H1 (cell line): ENCODE results near the gene CNIH3. TPM values are rescaled to one million over a fixed set of nuclear protein-coding genes. Genes with fewer than 3 reads are reported as not detected.

ENCODE experiments used
- CTCF ChIA-PET: fragments of 300-600 bp; sonication (Branson Sonifier 250); formaldehyde crosslinking; loops from one replicate; lab custom pipeline; 2021; ENCODE audit not compliant: partially characterized antibody; lab: Charles Lee
- POLR2A ChIA-PET: fragments of 300-600 bp; sonication (Branson Sonifier 250); formaldehyde crosslinking; loops from one replicate; lab custom pipeline; 2021; ENCODE audit warnings: inconsistent platforms; ENCODE audit not compliant: partially characterized antibody; lab: Charles Lee
- DNase-seq, 2 experiments: peaks; one replicate each; pipeline versions ENCODE4 v3.0.0 to v3.0.0-alpha.2; 2010 to 2022; ENCODE audit warnings: low spot score in 2 of 2, low read depth in 1 of 2, mixed read lengths in 1 of 2
- FAIRE-seq: peaks from 2 replicates; lab custom pipeline; 2011; peaks lifted over from hg19 to GRCh38; lab: Jason Lieb, UNC
- H2AFZ ChIP-seq: 2 replicates; pipeline ENCODE4 v1.8.1; 2012; ENCODE audit warnings: low read length, inconsistent platforms
- H2AK5ac ChIP-seq: 2 replicates; pipeline ENCODE4 v1.6.1; 2013; ENCODE audit warnings: low read depth, low read length
- H2BK120ac ChIP-seq: replicated peaks from 2 replicates; pipeline ENCODE3; 2013; ENCODE audit warnings: low read depth, low read length, inconsistent platforms
- H2BK12ac ChIP-seq: 2 replicates; pipeline ENCODE4 v1.6.1; 2013; ENCODE audit warnings: low read depth, low read length
- H2BK15ac ChIP-seq: 2 replicates; pipeline ENCODE4 v1.6.1; 2013; ENCODE audit warnings: low read length
- H2BK20ac ChIP-seq: 2 replicates; pipeline ENCODE4 v1.6.1; 2013; ENCODE audit warnings: low read length
- H2BK5ac ChIP-seq: 2 replicates; pipeline ENCODE4 v1.6.1; 2013; ENCODE audit warnings: low read depth, low read length
- H3K14ac ChIP-seq: 2 replicates; pipeline ENCODE4 v1.6.1; 2013; ENCODE audit warnings: inconsistent platforms; ENCODE audit not compliant: insufficient read length
- H3K18ac ChIP-seq: 2 replicates; pipeline ENCODE4 v1.6.1; 2013; ENCODE audit warnings: low read length; ENCODE audit errors: extremely low read depth
- H3K23ac ChIP-seq: 2 replicates; pipeline ENCODE4 v1.6.1; 2013; ENCODE audit warnings: inconsistent platforms; ENCODE audit not compliant: insufficient read length
- H3K23me2 ChIP-seq: 2 replicates; pipeline ENCODE4 v1.6.1; 2013; ENCODE audit warnings: low read depth, low read length
- H3K27ac ChIP-seq: 2 replicates; pipeline ENCODE4 v1.6.1; 2011; ENCODE audit warnings: low read depth, low read length, inconsistent platforms
- H3K27me3 ChIP-seq, 4 experiments: replicated peaks in 1 of 4; 1 replicate in 1 of 4; 2 replicates in 3 of 4; pipeline versions ENCODE4 v1.6.1 to v1.8.1; 2011 to 2013; ENCODE audit warnings: low read length in 3 of 4, mild to moderate bottlenecking in 3 of 4, inconsistent platforms in 2 of 4, mixed read lengths in 2 of 4, moderate library complexity in 1 of 4; ENCODE audit not compliant: control insufficient read depth in 3 of 4, insufficient read depth in 3 of 4; ENCODE audit errors: extremely low read depth in 1 of 4
- H3K36me3 ChIP-seq, 4 experiments: 2 replicates each; pipeline versions ENCODE4 v1.6.1 to v1.8.1; 2011 to 2013; ENCODE audit warnings: mild to moderate bottlenecking in 4 of 4, low read length in 3 of 4, moderate library complexity in 2 of 4, control low read depth in 1 of 4, inconsistent platforms in 1 of 4; ENCODE audit not compliant: insufficient read depth in 4 of 4, control insufficient read depth in 2 of 4
- H3K4ac ChIP-seq: replicated peaks from 2 replicates; pipeline ENCODE3; 2013; ENCODE audit warnings: low read length, low read depth, mixed read lengths, inconsistent platforms; ENCODE audit not compliant: insufficient read length
- H3K4me1 ChIP-seq, 4 experiments: replicated peaks in 1 of 4; 1 replicate in 1 of 4; 2 replicates in 3 of 4; pipeline versions ENCODE4 v1.6.1 to v1.8.1; 2011 to 2013; ENCODE audit warnings: low read length in 3 of 4, inconsistent platforms in 2 of 4, mixed read lengths in 1 of 4; ENCODE audit not compliant: insufficient read depth in 4 of 4, control insufficient read depth in 3 of 4
- H3K4me2 ChIP-seq, 2 experiments: 2 replicates each; pipeline versions ENCODE4 v1.6.1 to v1.8.1; 2011 to 2013; ENCODE audit warnings: low read depth in 2 of 2, low read length in 2 of 2, control low read depth in 1 of 2, inconsistent platforms in 1 of 2, mild to moderate bottlenecking in 1 of 2; ENCODE audit not compliant: insufficient read depth in 1 of 2
- H3K4me3 ChIP-seq, 4 experiments: fragments of 200-600, 300-600 bp in 1 of 4; sonication (generic), shearing (Covaris generic), sonication (Bioruptor Twin) in 1 of 4; 2 replicates each; pipeline versions ENCODE4 v1.5.1 to v1.8.1; 2011 to 2016; ENCODE audit warnings: low read length in 4 of 4, low read depth in 3 of 4, control low read depth in 2 of 4, inconsistent platforms in 2 of 4, mild to moderate bottlenecking in 2 of 4, mixed read lengths in 1 of 4, moderate library complexity in 1 of 4; ENCODE audit not compliant: insufficient read depth in 2 of 4; ENCODE audit errors: extremely low read depth in 1 of 4
- H3K56ac ChIP-seq: replicated peaks from 2 replicates; pipeline ENCODE3; 2013; ENCODE audit warnings: low read depth, mild to moderate bottlenecking, mixed read lengths, low read length, inconsistent platforms; ENCODE audit not compliant: insufficient read length
- H3K79me1 ChIP-seq: 2 replicates; pipeline ENCODE4 v1.6.1; 2013; ENCODE audit warnings: low read depth, low read length, control low read depth
- H3K79me2 ChIP-seq, 2 experiments: 2 replicates each; pipeline versions ENCODE4 v1.6.1 to v1.8.1; 2012 to 2013; ENCODE audit warnings: low read length in 2 of 2, mild to moderate bottlenecking in 2 of 2, inconsistent platforms in 1 of 2; ENCODE audit not compliant: insufficient read depth in 2 of 2, control insufficient read depth in 1 of 2
- H3K9ac ChIP-seq, 4 experiments: replicated peaks in 1 of 4; 1 replicate in 1 of 4; 2 replicates in 3 of 4; pipeline versions ENCODE4 v1.6.1 to v1.8.1; 2011 to 2013; ENCODE audit warnings: low read depth in 3 of 4, low read length in 3 of 4, control low read depth in 2 of 4, mild to moderate bottlenecking in 2 of 4, moderate library complexity in 2 of 4, inconsistent platforms in 1 of 4; ENCODE audit errors: extremely low read depth in 1 of 4
- H3K9me3 ChIP-seq, 2 experiments: 2 replicates each; pipeline versions ENCODE4 v1.6.1 to v1.8.1; 2012 to 2013; ENCODE audit warnings: mild to moderate bottlenecking in 2 of 2, moderate library complexity in 2 of 2, control low read depth in 1 of 2, inconsistent platforms in 1 of 2, low read depth in 1 of 2, low read length in 1 of 2, mixed read lengths in 1 of 2; ENCODE audit not compliant: insufficient read depth in 2 of 2
- H4K20me1 ChIP-seq, 2 experiments: replicated peaks in 1 of 2; 2 replicates each; pipeline versions ENCODE3 to v1.8.1; 2011 to 2013; ENCODE audit warnings: inconsistent platforms in 2 of 2, low read length in 2 of 2, mild to moderate bottlenecking in 1 of 2; ENCODE audit not compliant: insufficient read depth in 2 of 2, control insufficient read depth in 1 of 2
- H4K5ac ChIP-seq: 2 replicates; pipeline ENCODE4 v1.6.1; 2013; ENCODE audit warnings: low read length, low read depth, mixed read lengths, inconsistent platforms; ENCODE audit not compliant: insufficient read length
- H4K8ac ChIP-seq: 2 replicates; pipeline ENCODE4 v1.8.0; 2013; ENCODE audit warnings: mild to moderate bottlenecking, moderate library complexity, low read length, inconsistent platforms; ENCODE audit not compliant: insufficient read depth; ENCODE audit errors: extremely low read depth
- H4K91ac ChIP-seq: replicated peaks from 2 replicates; pipeline ENCODE3; 2013; ENCODE audit warnings: low read length, mixed read lengths, inconsistent platforms; ENCODE audit not compliant: insufficient read length
- ASH2L ChIP-seq: fragments of 200-600, 300-600 bp; sonication (generic); IDR thresholded peaks from one replicate; pipeline ENCODE4 v1.7.1; 2017; ENCODE audit warnings: low read length
- ATF2 ChIP-seq: IDR thresholded peaks from 2 replicates; pipeline ENCODE4 v1.6.1; 2012; ENCODE audit warnings: low read length, inconsistent platforms
- KDM4A ChIP-seq: IDR thresholded peaks from one replicate; pipeline ENCODE4 v1.7.1; 2012; ENCODE audit warnings: low read depth, mild to moderate bottlenecking, moderate library complexity, low read length, inconsistent platforms; ENCODE audit not compliant: severe bottlenecking
- RXRA ChIP-seq: IDR thresholded peaks from 2 replicates; pipeline ENCODE4 v1.6.1; 2011; ENCODE audit warnings: low read depth, mild to moderate bottlenecking, low read length, moderate library complexity; ENCODE audit not compliant: insufficient read depth
- SIX5 ChIP-seq: IDR thresholded peaks from 2 replicates; pipeline ENCODE4 v1.6.1; 2011; ENCODE audit warnings: mild to moderate bottlenecking, low read depth, low read length
- SP4 ChIP-seq: IDR thresholded peaks from 2 replicates; pipeline ENCODE4 v1.6.1; 2012; ENCODE audit warnings: low read length, inconsistent platforms
- TBP ChIP-seq: IDR thresholded peaks from 2 replicates; pipeline ENCODE4 v1.6.1; 2011; ENCODE audit warnings: low read depth, low read length, improper control_type of control experiment
- WGBS, 2 experiments: shearing (Covaris generic) in 1 of 2; methylation state at CpG; one replicate each; pipeline versions ENCODE4 v1.1.6 to v1.1.7; 2013 to 2015; ENCODE audit warnings: low lambda C conversion rate in 2 of 2, mixed read lengths in 2 of 2, inconsistent platforms in 1 of 2, low coverage in 1 of 2, missing lambda C conversion rate in 1 of 2; ENCODE audit not compliant: insufficient replicate concordance in 2 of 2, insufficient coverage in 1 of 2, insufficient read length in 1 of 2; ENCODE audit errors: extremely low coverage in 1 of 2, missing lambda C conversion rate in 1 of 2; 5-methylcytosine and 5-hydroxymethylcytosine counted together
- polyA plus RNA-seq, 7 experiments: library from polyadenylated mRNA; depleted of rRNA in 3 of 7; stranded (reverse) in 5 of 7; unstranded in 2 of 7; fragments of >200 nt in 5 of 7; fragments of 200-250 nt in 2 of 7; gene quantifications; 1 replicate in 5 of 7; 2 replicates in 1 of 7; 4 replicates in 1 of 7; pipeline versions ENCODE4 v1.2.1 to v1.2.3, GENCODE V29; 2011 to 2013; ENCODE audit warnings: missing spikeins in 2 of 7, mixed read lengths in 2 of 7
- total RNA-seq: library from RNA; stranded (reverse); fragmentation: NEBNext Ultra II Directional; extraction: Animal tissue kit (Norgen Biotek cat#: 25700); gene quantifications from 2 replicates; pipeline ENCODE4 v1.2.1, GENCODE V29; 2021

CNIH3 gene
- total and polyA plus RNA-seq, 2 of the 8 experiments (the other 6 are each of a cell fraction or from before 2014, with no cell fraction given) = 3.7 to 5.6 TPM

DNA sequence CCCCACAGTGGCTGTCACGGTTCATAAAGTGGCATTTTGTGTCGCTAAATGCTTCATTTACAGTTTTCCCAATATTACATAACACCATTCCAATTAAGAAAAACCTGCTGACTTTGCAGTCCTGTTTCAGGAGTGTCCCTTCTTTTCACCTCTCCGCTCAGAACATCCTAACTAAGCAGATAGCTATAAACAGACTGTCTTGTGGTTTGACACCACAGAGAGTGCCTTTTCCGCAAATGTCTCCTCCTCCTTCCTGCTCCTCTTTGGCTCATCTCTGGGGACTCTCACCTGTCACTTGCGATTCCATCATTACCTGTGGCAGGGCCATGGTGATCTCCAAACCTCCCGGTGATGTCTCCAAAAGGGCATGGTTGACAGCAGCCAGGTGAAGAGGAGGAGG is 119.0 kb downstream of the CNIH3 start:
- DNase-seq (no peak), FAIRE-seq (no peak)
- H3K27ac ChIP-seq = no peak overlapping the region
- H3K79me1 ChIP-seq = no peaks in the 10 kb centered on the region; the same call in 1 of the 2 replicates
- no peak overlapping the region for H3K14ac ChIP-seq
- H4K91ac ChIP-seq = no peak overlapping the region
- no peak overlapping the region for H4K5ac ChIP-seq
- H2BK12ac ChIP-seq = no peak overlapping the region
- H2BK20ac ChIP-seq = no peak overlapping the region
- TF ChIP-seq TBP (no peak), ATF2 (no peak), SIX5 (no peak), SP4 (no peak), KDM4A (no peak), RXRA (no peak), ASH2L (no peak)
- H2BK120ac ChIP-seq = no peak overlapping the region
- no peak overlapping the region for H3K56ac ChIP-seq
- H3K4me2 ChIP-seq = no peak overlapping the region
- H3K9me3 ChIP-seq = no peaks in the 10 kb centered on the region
- CTCF ChIA-PET = interaction anchor here (0.6 to 7.6 kb wide), 16 partner anchors 10 to 221 kb away, joined by 3 to 91 read pairs (median 4); no protein-coding TSS in a partner anchor
- POLR2A ChIA-PET = no interaction called here
- H3K4me1 ChIP-seq = peaks cover 12 to 26% (median 13%) of the 10 kb centered on the region in 4 experiments
- H3K27me3 ChIP-seq = peaks cover 0 to 2% (median 0%) of the 10 kb centered on the region in 4 experiments; a peak in 1 of 7 replicates
- H4K8ac ChIP-seq = no peak overlapping the region
- no peak overlapping the region for H3K23ac ChIP-seq
- no peak overlapping the region for H3K9ac ChIP-seq
- no peak overlapping the region for H2AK5ac ChIP-seq
- H3K36me3 ChIP-seq = no peaks in the 10 kb centered on the region
- H2BK5ac ChIP-seq = no peak overlapping the region
- 91% methylated on average over 6 of the region's 6 CpGs; no CpG with 5 or more reads in 1 of the 2 experiments for WGBS, 2 experiments
- no peaks in the 10 kb centered on the region for H3K79me2 ChIP-seq
- no peak overlapping the region for H2AFZ ChIP-seq
- no peak overlapping the region for H3K4ac ChIP-seq
- H2BK15ac ChIP-seq = no peak overlapping the region; the same call in 1 of the 2 replicates
- no peak overlapping the region for H3K18ac ChIP-seq
- no peaks in the 10 kb centered on the region for H4K20me1 ChIP-seq
- no peak overlapping the region for H3K4me3 ChIP-seq
- no peaks in the 10 kb centered on the region for H3K23me2 ChIP-seq
